CD4-positive, alpha-beta T cell (primary cell): ENCODE data around the gene LINC00632. TPM values are rescaled to one million over a fixed set of nuclear protein-coding genes. Genes with fewer than 3 reads are reported as not detected.

ENCODE experiments used
- ATAC-seq: fragments of 200-7000 bp; cut with Tn5 transposase; one replicate; pipeline ENCODE4 v1.10.0; 2022; ENCODE audit warnings: mild to moderate bottlenecking; ENCODE audit not compliant: poor library complexity
- CTCF ChIA-PET: fragments of 350-600 bp; sonication (Branson Sonifier 250); formaldehyde crosslinking; loops from one replicate; lab custom pipeline; 2021; ENCODE audit warnings: antibody characterized with exemption, inconsistent platforms; lab: Charles Lee
- POLR2A ChIA-PET: fragments of 350-600 bp; sonication (Branson Sonifier 250); formaldehyde crosslinking; loops from one replicate; lab custom pipeline; 2021; ENCODE audit warnings: antibody characterized with exemption, inconsistent platforms; lab: Charles Lee
- DNase-seq, 14 experiments: peaks; one replicate each; pipeline ENCODE4 v3.0.0-alpha.2; 2013 to 2020; ENCODE audit warnings: mixed read lengths in 2 of 14
- H3K27ac ChIP-seq, 2 donors: one replicate each; pipeline versions ENCODE4 v1.5.1 to v1.7.0; 2013; ENCODE audit warnings: low read length in 2 of 2, low read depth in 1 of 2, mild to moderate bottlenecking in 1 of 2
- H3K27me3 ChIP-seq, 2 experiments: 1 replicate in 1 of 2; 2 replicates in 1 of 2; pipeline versions ENCODE4 v1.6.1 to v1.7.0; 2013; ENCODE audit warnings: low read length in 2 of 2, control low read depth in 1 of 2, mild to moderate bottlenecking in 1 of 2, moderate library complexity in 1 of 2; ENCODE audit not compliant: insufficient read depth in 2 of 2, control insufficient read depth in 1 of 2
- H3K36me3 ChIP-seq: one replicate; pipeline ENCODE4 v1.6.1; 2013; ENCODE audit warnings: low read length, control low read depth; ENCODE audit not compliant: insufficient read depth
- H3K4me1 ChIP-seq: one replicate; pipeline ENCODE4 v1.6.1; 2013; ENCODE audit warnings: low read length, control low read depth; ENCODE audit not compliant: insufficient read depth
- H3K4me3 ChIP-seq: one replicate; pipeline ENCODE4 v1.5.1; 2013; ENCODE audit warnings: mild to moderate bottlenecking, low read length, moderate library complexity
- H3K9me3 ChIP-seq, 2 experiments: 1 replicate in 1 of 2; 2 replicates in 1 of 2; pipeline versions ENCODE4 v1.6.1 to v1.7.0; 2013; ENCODE audit warnings: low read length in 2 of 2, mild to moderate bottlenecking in 2 of 2, control low read depth in 1 of 2, moderate library complexity in 1 of 2; ENCODE audit not compliant: control insufficient read depth in 1 of 2, insufficient read depth in 1 of 2
- H3K27ac Mint-ChIP-seq: one replicate; pipeline ENCODE4 v1.8.0; 2020; ENCODE audit warnings: mixed read lengths
- H3K27me3 Mint-ChIP-seq: one replicate; pipeline ENCODE4 v1.8.0; 2021; ENCODE audit warnings: mixed read lengths
- H3K36me3 Mint-ChIP-seq: one replicate; pipeline ENCODE4 v1.8.0; 2021; ENCODE audit warnings: low read depth, mixed read lengths
- H3K4me1 Mint-ChIP-seq: one replicate; pipeline ENCODE4 v1.8.0; 2021; ENCODE audit warnings: low read depth, mixed read lengths
- H3K4me3 Mint-ChIP-seq: one replicate; pipeline ENCODE4 v1.8.0; 2020; ENCODE audit warnings: mild to moderate bottlenecking, mixed read lengths
- H3K9me3 Mint-ChIP-seq: one replicate; pipeline ENCODE4 v1.8.0; 2020; ENCODE audit warnings: mixed read lengths
- intact Hi-C, 2 experiments: fragments of 100-400 bp; cut with DNase I in 1 of 2; cut with micrococcal nuclease in 1 of 2; formaldehyde crosslinking; loops; one replicate each; pipeline versions ENCODE4 v1.15.1 to v1.9.0; 2023 to 2025; cut with DNase I, micrococcal nuclease
- total RNA-seq, 174 experiments: library from RNA in 2 of 174; stranded (reverse) in 2 of 174; gene quantifications; one replicate each; pipeline ENCODE4 v1.2.3 and lab custom pipeline; 2021 to 2026
- TF ChIP-seq, protein P1 (sequence below): fragments of 200-600 bp; IDR thresholded peaks from one replicate; pipeline ENCODE4 v1.8.0; 2022; ENCODE audit warnings: antibody characterized with exemption, mild to moderate bottlenecking

LINC00632 gene
- total RNA-seq, 2 experiments from 2014 or later, result 9.4 to 10.8 TPM

DNA sequence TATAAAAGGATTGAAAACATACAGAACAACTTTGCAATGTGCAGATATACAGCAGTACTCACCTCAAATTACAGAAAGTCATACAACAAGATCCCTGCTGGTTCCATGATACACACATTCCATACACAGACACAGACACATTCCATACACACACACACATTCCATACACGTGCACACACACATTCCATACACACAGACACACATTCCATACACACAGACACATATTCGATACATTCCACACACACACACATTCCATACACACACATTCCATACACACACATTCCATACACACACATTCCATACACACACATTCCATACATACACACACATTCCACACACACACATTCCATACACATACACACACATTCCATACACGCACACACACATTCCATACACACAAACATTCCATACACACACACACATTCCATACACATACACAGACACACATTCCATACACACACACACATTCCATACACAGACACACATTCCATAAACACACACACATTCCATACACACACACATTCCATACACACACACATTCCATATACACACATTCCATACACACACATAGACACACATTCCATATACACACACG is 13.7 kb downstream of the LINC00632 start:
- CTCF ChIA-PET, result no interaction called here
- POLR2A ChIA-PET, result no interaction called here
- Mint-ChIP-seq H3K27me3 (no peaks in the 10 kb centered on the region), H3K4me1 (no peaks in the 10 kb centered on the region), H3K27ac (no peak overlapping the region), H3K9me3 (no peaks in the 10 kb centered on the region), H3K36me3 (no peaks in the 10 kb centered on the region), H3K4me3 (no peak overlapping the region)
- H3K4me1 ChIP-seq, result no peaks in the 10 kb centered on the region
- TF ChIP-seq, protein P1, sequence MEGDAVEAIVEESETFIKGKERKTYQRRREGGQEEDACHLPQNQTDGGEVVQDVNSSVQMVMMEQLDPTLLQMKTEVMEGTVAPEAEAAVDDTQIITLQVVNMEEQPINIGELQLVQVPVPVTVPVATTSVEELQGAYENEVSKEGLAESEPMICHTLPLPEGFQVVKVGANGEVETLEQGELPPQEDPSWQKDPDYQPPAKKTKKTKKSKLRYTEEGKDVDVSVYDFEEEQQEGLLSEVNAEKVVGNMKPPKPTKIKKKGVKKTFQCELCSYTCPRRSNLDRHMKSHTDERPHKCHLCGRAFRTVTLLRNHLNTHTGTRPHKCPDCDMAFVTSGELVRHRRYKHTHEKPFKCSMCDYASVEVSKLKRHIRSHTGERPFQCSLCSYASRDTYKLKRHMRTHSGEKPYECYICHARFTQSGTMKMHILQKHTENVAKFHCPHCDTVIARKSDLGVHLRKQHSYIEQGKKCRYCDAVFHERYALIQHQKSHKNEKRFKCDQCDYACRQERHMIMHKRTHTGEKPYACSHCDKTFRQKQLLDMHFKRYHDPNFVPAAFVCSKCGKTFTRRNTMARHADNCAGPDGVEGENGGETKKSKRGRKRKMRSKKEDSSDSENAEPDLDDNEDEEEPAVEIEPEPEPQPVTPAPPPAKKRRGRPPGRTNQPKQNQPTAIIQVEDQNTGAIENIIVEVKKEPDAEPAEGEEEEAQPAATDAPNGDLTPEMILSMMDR, result no peak
- intact Hi-C loops, result no loop called here
- DNase-seq (no peak), ATAC-seq (no peak)
- no peaks in the 10 kb centered on the region for H3K36me3 ChIP-seq
- peaks cover 0 to 7% of the 10 kb centered on the region in 2 experiments for H3K9me3 ChIP-seq
- H3K4me3 ChIP-seq, result no peak overlapping the region
- no peaks in the 10 kb centered on the region for H3K27me3 ChIP-seq
- H3K27ac ChIP-seq, result no peak overlapping the region

GRCh38 chrX:140724309-140724708 is 14.8 kb downstream of the LINC00632 start:
- POLR2A ChIA-PET, result no interaction called here
- Mint-ChIP-seq H3K27ac (no peak overlapping the region), H3K4me1 (no peaks in the 10 kb centered on the region), H3K36me3 (no peaks in the 10 kb centered on the region), H3K4me3 (no peak overlapping the region), H3K9me3 (no peaks in the 10 kb centered on the region), H3K27me3 (no peaks in the 10 kb centered on the region)
- Histone ChIP-seq H3K36me3 (no peaks in the 10 kb centered on the region), H3K27me3 (no peaks in the 10 kb centered on the region), H3K4me3 (no peak overlapping the region), H3K27ac (no peak overlapping the region), H3K9me3 (peaks cover 0 to 7% of the 10 kb centered on the region in 2 experiments), H3K4me1 (no peaks in the 10 kb centered on the region)
- DNase-seq, result no peak
- CTCF ChIA-PET, result no interaction called here
- ATAC-seq, result no peak
- TF ChIP-seq, protein P1, result no peak
- intact Hi-C loops, result no loop called here

DNA sequence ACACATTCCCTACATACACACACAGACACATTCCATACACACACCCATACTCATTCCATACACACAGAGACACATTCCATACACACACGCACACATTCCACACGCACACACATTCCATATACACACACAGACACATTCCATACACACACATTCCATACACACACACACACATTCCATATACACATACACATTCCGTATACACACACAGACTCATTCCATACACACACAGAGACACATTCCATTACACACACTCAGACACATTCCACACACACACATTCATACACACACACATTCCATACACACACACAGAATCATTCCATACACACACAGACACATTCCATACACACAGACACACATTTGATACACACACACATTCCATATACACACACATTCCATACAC is 15.2 kb downstream of the LINC00632 start:
- peaks cover 0 to 7% of the 10 kb centered on the region in 2 experiments for H3K9me3 ChIP-seq
- H3K27me3 Mint-ChIP-seq, result no peaks in the 10 kb centered on the region
- H3K36me3 ChIP-seq, result no peaks in the 10 kb centered on the region
- TF ChIP-seq, protein P1, result no peak
- H3K4me1 ChIP-seq, result no peaks in the 10 kb centered on the region
- ChIA-PET CTCF (no interaction called here), POLR2A (no interaction called here)
- no peaks in the 10 kb centered on the region for H3K27me3 ChIP-seq
- no peak overlapping the region for H3K4me3 Mint-ChIP-seq
- DNase-seq (no peak), ATAC-seq (no peak)
- H3K36me3 Mint-ChIP-seq, result no peaks in the 10 kb centered on the region
- no peak overlapping the region for H3K27ac Mint-ChIP-seq
- no peaks in the 10 kb centered on the region for H3K9me3 Mint-ChIP-seq
- H3K27ac ChIP-seq, result no peak overlapping the region
- H3K4me3 ChIP-seq, result no peak overlapping the region
- no peaks in the 10 kb centered on the region for H3K4me1 Mint-ChIP-seq
- intact Hi-C loops, result no loop called here
